Neuronal stem cell (in vitro differentiated cells): Measurements from ENCODE around the gene WTAP.
"Not testable (repeated sequence)": the region's sequence is repeated elsewhere in the genome, so short reads cannot be mapped to it uniquely, and the experiment has no call there.

Source experiments
- DNase-seq: peaks from one replicate; pipeline ENCODE4 v3.0.0-alpha.2; 2013; ENCODE audit warnings: low spot score
- H2AFZ ChIP-seq: one replicate; pipeline ENCODE4 v1.6.1; 2013; ENCODE audit warnings: mild to moderate bottlenecking, low read length, inconsistent platforms
- H2AK5ac ChIP-seq: 2 replicates; pipeline ENCODE4 v1.6.1; 2013; ENCODE audit warnings: low read depth, mild to moderate bottlenecking, inconsistent platforms, low read length, moderate library complexity, mixed read lengths
- H2BK120ac ChIP-seq: 2 replicates; pipeline ENCODE4 v1.6.1; 2013; ENCODE audit warnings: low read depth, mild to moderate bottlenecking, inconsistent platforms, low read length, moderate library complexity, mixed read lengths
- H2BK12ac ChIP-seq: one replicate; pipeline ENCODE4 v1.6.1; 2013; ENCODE audit warnings: low read length, inconsistent platforms
- H2BK15ac ChIP-seq: 2 replicates; pipeline ENCODE4 v1.6.1; 2013; ENCODE audit warnings: mild to moderate bottlenecking, low read length, inconsistent platforms, mixed read lengths
- H2BK5ac ChIP-seq: one replicate; pipeline ENCODE4 v1.6.1; 2013; ENCODE audit warnings: inconsistent platforms, mild to moderate bottlenecking, low read length, moderate library complexity
- H3K14ac ChIP-seq: one replicate; pipeline ENCODE4 v1.6.1; 2013; ENCODE audit warnings: low read length, inconsistent platforms
- H3K18ac ChIP-seq: 2 replicates; pipeline ENCODE4 v1.6.1; 2013; ENCODE audit warnings: low read length, inconsistent platforms
- H3K23ac ChIP-seq: 2 replicates; pipeline ENCODE4 v1.6.1; 2013; ENCODE audit warnings: low read depth, mild to moderate bottlenecking, mixed read lengths, low read length, inconsistent platforms; ENCODE audit not compliant: poor library complexity
- H3K27ac ChIP-seq: replicated peaks from 3 replicates; pipeline ENCODE4 v1.5.1; 2013; ENCODE audit warnings: low read length, inconsistent platforms
- H3K27me3 ChIP-seq, 3 experiments: 2 replicates each; pipeline ENCODE4 v1.6.1; 2013; ENCODE audit warnings: low read length in 3 of 3, mild to moderate bottlenecking in 2 of 3, inconsistent platforms in 1 of 3, low read depth in 1 of 3, mixed read lengths in 1 of 3, moderate library complexity in 1 of 3; ENCODE audit not compliant: control insufficient read depth in 3 of 3, insufficient read depth in 3 of 3
- H3K36me3 ChIP-seq, 2 donors: replicated peaks in 1 of 2; 2 replicates each; pipeline ENCODE4 v1.6.1; 2013; ENCODE audit warnings: low read length in 2 of 2; ENCODE audit not compliant: control insufficient read depth in 2 of 2, insufficient read depth in 2 of 2
- H3K4ac ChIP-seq: 2 replicates; pipeline ENCODE4 v1.6.1; 2013; ENCODE audit warnings: inconsistent platforms, mild to moderate bottlenecking, low read length, moderate library complexity
- H3K4me1 ChIP-seq, 2 donors: 1 replicate in 1 of 2; 2 replicates in 1 of 2; pipeline ENCODE4 v1.6.1; 2013; ENCODE audit warnings: low read length in 2 of 2, low read depth in 1 of 2; ENCODE audit not compliant: control insufficient read depth in 2 of 2, insufficient read depth in 1 of 2
- H3K4me2 ChIP-seq: one replicate; pipeline ENCODE4 v1.6.1; 2013; ENCODE audit warnings: mild to moderate bottlenecking, low read length, inconsistent platforms; ENCODE audit not compliant: insufficient read depth, poor library complexity, severe bottlenecking
- H3K4me3 ChIP-seq, 2 donors: 2 replicates each; pipeline ENCODE4 v1.5.1; 2013; ENCODE audit warnings: low read length in 2 of 2, mild to moderate bottlenecking in 2 of 2, inconsistent platforms in 1 of 2, moderate library complexity in 1 of 2
- H3K79me1 ChIP-seq: one replicate; pipeline ENCODE4 v1.6.1; 2013; ENCODE audit warnings: low read depth, mild to moderate bottlenecking, inconsistent platforms, low read length, moderate library complexity
- H3K9ac ChIP-seq: one replicate; pipeline ENCODE4 v1.6.1; 2013; ENCODE audit warnings: mild to moderate bottlenecking, low read depth, low read length, inconsistent platforms; ENCODE audit not compliant: poor library complexity
- H3K9me3 ChIP-seq, 2 donors: replicated peaks in 1 of 2; 2 replicates each; pipeline versions ENCODE3 to v1.6.1; 2013; ENCODE audit warnings: low read length in 2 of 2, mild to moderate bottlenecking in 2 of 2, inconsistent platforms in 1 of 2, low read depth in 1 of 2, mixed read lengths in 1 of 2, moderate library complexity in 1 of 2; ENCODE audit not compliant: control insufficient read depth in 2 of 2, insufficient read depth in 1 of 2
- H4K8ac ChIP-seq: one replicate; pipeline ENCODE4 v1.6.1; 2013; ENCODE audit warnings: low read depth, mild to moderate bottlenecking, inconsistent platforms, low read length, moderate library complexity
- H4K91ac ChIP-seq: one replicate; pipeline ENCODE4 v1.6.1; 2013; ENCODE audit warnings: low read length, low read depth, mild to moderate bottlenecking, inconsistent platforms; ENCODE audit not compliant: poor library complexity
- WGBS, 2 donors: extraction: QIAGEN DNeasy Blood & Tissue Kit; methylation state at CpG; one replicate each; pipeline ENCODE4 v1.1.7; 2013; ENCODE audit warnings: missing lambda C conversion rate in 2 of 2, mixed read lengths in 1 of 2; ENCODE audit not compliant: insufficient read length in 2 of 2, insufficient replicate concordance in 1 of 2; ENCODE audit errors: extremely low coverage in 2 of 2; 5-methylcytosine and 5-hydroxymethylcytosine counted together

Gene WTAP

DNA sequence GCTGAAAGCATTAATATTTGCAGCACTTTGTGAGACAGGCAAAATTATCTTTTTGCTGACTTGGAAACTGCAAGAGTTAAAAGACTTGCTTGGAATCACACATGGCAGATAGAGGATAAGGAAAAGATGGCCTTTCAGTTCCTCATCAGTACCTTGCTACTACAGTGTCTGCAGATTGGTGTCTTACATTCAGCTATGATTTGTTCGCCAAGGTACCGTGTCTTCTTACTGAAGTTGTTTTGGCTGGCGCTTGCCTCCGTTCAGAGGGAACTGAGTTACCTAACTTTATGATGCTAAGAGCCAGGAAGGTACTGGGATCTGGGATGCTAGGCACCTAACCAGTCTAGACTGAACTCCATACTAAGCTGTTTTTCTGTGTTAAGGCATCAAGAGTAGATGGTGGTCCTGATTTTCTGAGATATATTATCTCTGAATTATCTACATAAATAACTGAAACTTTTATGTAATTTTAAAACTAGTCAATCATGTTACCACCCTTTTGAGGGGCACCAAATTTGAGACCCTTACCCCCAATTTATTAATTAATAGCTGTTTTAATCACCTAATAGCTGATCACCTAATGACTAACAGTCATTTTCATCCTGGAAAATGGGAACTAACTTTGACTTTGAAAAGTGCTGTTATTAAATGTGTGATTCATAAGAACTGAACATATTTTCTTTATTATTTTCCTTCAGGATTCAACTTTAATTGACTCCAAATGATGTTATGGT, 2.5 kb downstream of the WTAP start:
- no peak overlapping the region for H2AFZ ChIP-seq
- H3K79me1 ChIP-seq: peaks cover 2% of the 10 kb centered on the region
- no peak overlapping the region for H3K23ac ChIP-seq
- H3K4me1 ChIP-seq: peaks cover 5 to 6% of the 10 kb centered on the region in 2 donors
- no peak overlapping the region for H3K27ac ChIP-seq
- H2BK120ac ChIP-seq: no peak overlapping the region
- no peaks in the 10 kb centered on the region for H3K27me3 ChIP-seq
- no peak overlapping the region for H4K91ac ChIP-seq
- H3K4me3 ChIP-seq: peak overlapping the region; percentile 70 to 88
- H3K36me3 ChIP-seq: peaks cover 0 to 63% of the 10 kb centered on the region in 2 donors
- no peak for DNase-seq
- H4K8ac ChIP-seq: no peak overlapping the region
- no peak overlapping the region for H2BK12ac ChIP-seq
- no peak overlapping the region for H2BK5ac ChIP-seq
- no peak overlapping the region for H3K9ac ChIP-seq
- H2AK5ac ChIP-seq: no peak overlapping the region
- no peak overlapping the region for H3K4ac ChIP-seq
- peak overlapping the region; percentile 28 for H3K4me2 ChIP-seq
- no peak overlapping the region for H3K14ac ChIP-seq
- no peak overlapping the region for H2BK15ac ChIP-seq
- H3K18ac ChIP-seq: no peak overlapping the region
- peaks cover 0 to 8% of the 10 kb centered on the region in 2 donors for H3K9me3 ChIP-seq
- no CpG with 5 or more reads among the region's 4 CpGs for WGBS, 2 donors

DNA sequence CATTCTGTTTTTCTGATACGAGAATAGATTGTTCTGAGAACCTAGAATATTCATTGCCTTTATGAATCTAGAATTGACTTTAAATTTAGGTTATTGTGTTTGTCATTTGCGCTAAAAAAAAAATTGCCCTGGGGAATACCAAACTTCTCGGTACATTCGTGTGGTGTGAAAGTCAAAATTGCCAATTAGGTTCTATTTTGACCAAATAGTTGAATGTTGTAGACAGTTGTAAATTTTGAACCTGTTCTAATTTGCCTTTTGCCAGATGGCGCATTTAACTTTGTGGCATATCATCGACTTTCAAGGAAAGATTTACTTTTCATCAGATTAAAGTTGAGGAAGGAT, 3.0 kb downstream of the WTAP start:
- H3K79me1 ChIP-seq: peaks cover 2% of the 10 kb centered on the region
- no peak overlapping the region for H2BK5ac ChIP-seq
- no peak overlapping the region for H4K8ac ChIP-seq
- no peak overlapping the region for H2AK5ac ChIP-seq
- no peak overlapping the region for H3K4me2 ChIP-seq
- H3K9ac ChIP-seq: no peak overlapping the region
- no peak overlapping the region for H2BK12ac ChIP-seq
- H3K14ac ChIP-seq: no peak overlapping the region
- H3K4me1 ChIP-seq: peaks cover 5 to 6% of the 10 kb centered on the region in 2 donors
- WGBS, 2 donors: no CpG with 5 or more reads among the region's 6 CpGs
- H3K27me3 ChIP-seq: no peaks in the 10 kb centered on the region
- no peak for DNase-seq
- no peak overlapping the region for H3K4ac ChIP-seq
- no peak overlapping the region for H4K91ac ChIP-seq
- H2BK120ac ChIP-seq: no peak overlapping the region
- no peak overlapping the region for H2AFZ ChIP-seq
- H2BK15ac ChIP-seq: no peak overlapping the region
- no peak overlapping the region for H3K4me3 ChIP-seq
- H3K23ac ChIP-seq: no peak overlapping the region
- H3K9me3 ChIP-seq: peaks cover 0 to 8% of the 10 kb centered on the region in 2 donors
- H3K18ac ChIP-seq: no peak overlapping the region
- H3K36me3 ChIP-seq: peaks cover 0 to 63% of the 10 kb centered on the region in 2 donors
- no peak overlapping the region for H3K27ac ChIP-seq

DNA sequence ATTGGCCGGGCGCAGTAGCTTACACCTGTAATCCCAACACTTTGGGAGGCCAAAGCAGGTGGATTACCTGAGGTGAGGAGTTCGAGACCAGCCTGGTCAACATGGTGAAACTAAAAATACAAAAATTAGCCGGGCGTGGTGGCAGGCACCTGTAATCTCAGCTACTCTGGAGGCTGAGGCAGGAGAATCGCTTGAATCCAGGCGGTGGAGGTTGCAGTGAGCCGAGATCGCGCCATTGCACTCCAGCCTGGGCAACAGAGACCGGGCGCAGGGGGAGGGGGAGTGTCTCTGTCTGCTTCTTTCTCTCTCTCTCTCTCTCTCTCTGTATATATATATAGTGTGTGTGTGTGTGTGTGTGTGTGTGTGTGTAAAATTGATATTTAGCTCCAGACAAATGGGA, 5.2 kb downstream of the WTAP start:
- not testable (repeated sequence) for H3K14ac ChIP-seq, H3K18ac ChIP-seq, H2BK12ac ChIP-seq, H3K4me2 ChIP-seq, H3K9ac ChIP-seq, H3K9me3 ChIP-seq, H3K79me1 ChIP-seq, H2BK120ac ChIP-seq, H2AFZ ChIP-seq, H2BK5ac ChIP-seq, H3K4me3 ChIP-seq, H3K27ac ChIP-seq, H2AK5ac ChIP-seq, H3K23ac ChIP-seq, H4K8ac ChIP-seq, H3K27me3 ChIP-seq, H3K4ac ChIP-seq, H4K91ac ChIP-seq, H2BK15ac ChIP-seq, DNase-seq, H3K4me1 ChIP-seq
- no CpG with 5 or more reads among the region's 12 CpGs for WGBS, 2 donors
- H3K36me3 ChIP-seq: peaks cover 2 to 84% of the 10 kb centered on the region in 2 donors

DNA sequence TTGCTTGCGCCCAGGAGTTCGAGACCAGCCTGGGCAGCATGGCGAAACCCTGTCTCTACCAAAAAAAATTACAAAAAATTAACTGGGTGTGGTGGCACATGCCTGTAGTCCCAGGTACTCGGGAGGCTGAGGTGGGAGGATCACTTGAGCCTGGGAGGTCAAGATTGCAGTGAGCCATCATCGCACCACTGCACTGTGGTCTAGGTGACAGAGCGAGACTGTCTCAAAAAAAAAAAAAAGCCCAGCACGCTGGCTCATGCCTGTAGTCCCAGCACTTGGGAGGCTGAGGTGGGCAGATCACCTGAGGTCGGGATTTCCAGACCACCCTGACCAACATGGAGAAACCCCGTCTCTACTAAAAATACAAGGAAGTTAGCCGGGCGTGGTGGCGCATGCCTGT, 6.1 kb downstream of the WTAP start:
- not testable (repeated sequence) for H3K14ac ChIP-seq, H3K4ac ChIP-seq, H3K27ac ChIP-seq, H3K4me1 ChIP-seq, H3K4me2 ChIP-seq, H3K9me3 ChIP-seq, DNase-seq, H3K23ac ChIP-seq, H3K9ac ChIP-seq, H2AFZ ChIP-seq, H4K8ac ChIP-seq, H3K27me3 ChIP-seq, H3K79me1 ChIP-seq, H2BK12ac ChIP-seq, H4K91ac ChIP-seq, H2BK5ac ChIP-seq, H2BK120ac ChIP-seq, H2BK15ac ChIP-seq, H2AK5ac ChIP-seq, H3K18ac ChIP-seq, H3K4me3 ChIP-seq
- peaks cover 4 to 93% of the 10 kb centered on the region in 2 donors for H3K36me3 ChIP-seq
- no CpG with 5 or more reads among the region's 12 CpGs for WGBS, 2 donors
